Stimulated activated naive CD8-positive, alpha-beta T cell treated with anti-CD3 and anti-CD28 coated beads, Interleukin-15, Interleukin-2, amounts not matched to agents 100 ng/mL and 50 ng/mL, for 24 hours (primary cell): ENCODE results near the gene PPP6R3.

Source experiments
- H3K27ac Mint-ChIP-seq: one replicate; pipeline ENCODE4 v1.8.0; 2021; ENCODE audit warnings: mild to moderate bottlenecking, mixed read lengths
- H3K27me3 Mint-ChIP-seq: one replicate; pipeline ENCODE4 v1.8.0; 2021; ENCODE audit warnings: mixed read lengths
- H3K36me3 Mint-ChIP-seq: one replicate; pipeline ENCODE4 v1.8.0; 2021; ENCODE audit warnings: low read depth, mixed read lengths
- H3K4me1 Mint-ChIP-seq: one replicate; pipeline ENCODE4 v1.8.0; 2021; ENCODE audit warnings: low read depth, mixed read lengths
- H3K4me3 Mint-ChIP-seq: one replicate; pipeline ENCODE4 v1.8.0; 2021; ENCODE audit warnings: mild to moderate bottlenecking, mixed read lengths
- H3K9me3 Mint-ChIP-seq: one replicate; pipeline ENCODE4 v1.8.0; 2021; ENCODE audit warnings: mixed read lengths

PPP6R3 gene

GRCh38 chr11:68549789-68550484 is 89.4 kb downstream of the PPP6R3 start:
- Mint-ChIP-seq H3K27ac (peak overlapping the region; percentile 94), H3K9me3 (no peaks in the 10 kb centered on the region), H3K4me3 (peak overlapping the region; percentile 62), H3K27me3 (no peaks in the 10 kb centered on the region), H3K36me3 (peaks cover 89% of the 10 kb centered on the region), H3K4me1 (peaks cover 54% of the 10 kb centered on the region)

- peak overlapping the region; percentile 62 for H3K4me3 Mint-ChIP-seq
- no peaks in the 10 kb centered on the region for H3K9me3 Mint-ChIP-seq
- no peaks in the 10 kb centered on the region for H3K27me3 Mint-ChIP-seq
- peaks cover 54% of the 10 kb centered on the region for H3K4me1 Mint-ChIP-seq
- H3K36me3 Mint-ChIP-seq, result peaks cover 88% of the 10 kb centered on the region
- peak overlapping the region; percentile 94 for H3K27ac Mint-ChIP-seq
These were observed 89.9 kb downstream of the PPP6R3 start for GRCh38 chr11:68550485-68550817.

GRCh38 chr11:68551223-68551622 is 90.7 kb downstream of the PPP6R3 start:
- H3K4me1 Mint-ChIP-seq, result peaks cover 51% of the 10 kb centered on the region
- H3K36me3 Mint-ChIP-seq, result peaks cover 86% of the 10 kb centered on the region
- no peak overlapping the region for H3K4me3 Mint-ChIP-seq
- no peaks in the 10 kb centered on the region for H3K27me3 Mint-ChIP-seq
- H3K27ac Mint-ChIP-seq, result peak overlapping the region; percentile 94
- no peaks in the 10 kb centered on the region for H3K9me3 Mint-ChIP-seq

DNA sequence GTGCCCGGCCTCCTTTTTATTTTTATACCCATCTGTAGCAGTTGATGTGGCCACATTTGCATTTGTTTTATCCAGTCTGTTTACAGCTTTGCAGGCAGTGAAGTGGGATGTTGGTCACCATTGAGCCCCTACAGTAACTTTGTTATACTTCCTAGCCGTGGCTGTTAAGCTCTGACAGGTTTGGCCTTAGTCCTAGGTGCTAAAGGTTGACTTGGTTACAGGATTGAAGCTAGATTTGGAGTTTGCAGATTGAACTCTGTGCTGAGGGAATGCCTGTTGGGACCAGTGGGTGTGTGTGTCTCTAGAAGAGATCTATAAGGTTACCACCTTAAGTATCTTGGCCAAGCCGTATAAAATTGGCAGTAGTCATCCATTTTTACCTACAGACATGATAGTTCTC is 91.2 kb downstream of the PPP6R3 start:
- peaks cover 46% of the 10 kb centered on the region for H3K4me1 Mint-ChIP-seq
- H3K27me3 Mint-ChIP-seq, result no peaks in the 10 kb centered on the region
- H3K27ac Mint-ChIP-seq, result no peak overlapping the region
- H3K4me3 Mint-ChIP-seq, result no peak overlapping the region
- no peaks in the 10 kb centered on the region for H3K9me3 Mint-ChIP-seq
- H3K36me3 Mint-ChIP-seq, result peaks cover 81% of the 10 kb centered on the region

DNA sequence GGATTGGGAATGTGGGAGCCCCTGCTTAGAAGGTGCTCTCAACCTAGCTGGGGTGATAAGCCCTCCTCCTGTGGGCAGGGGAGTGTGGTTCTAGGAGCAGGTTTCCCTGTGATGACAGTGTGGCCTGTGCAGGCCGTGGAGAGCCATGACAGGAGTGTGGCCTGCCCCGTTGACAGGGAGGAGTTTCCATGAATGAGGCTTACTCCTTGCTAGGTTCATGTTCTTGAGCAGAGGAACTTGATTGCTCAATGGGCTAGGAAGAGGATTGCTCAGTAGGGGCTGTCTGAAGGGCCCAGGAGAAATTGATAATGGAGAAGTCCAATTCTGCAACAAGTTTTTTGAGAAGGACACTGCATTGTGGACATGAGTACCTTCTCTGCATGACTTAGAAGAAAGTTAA is 92.0 kb downstream of the PPP6R3 start:
- Mint-ChIP-seq H3K27me3 (no peaks in the 10 kb centered on the region), H3K4me3 (no peak overlapping the region), H3K27ac (peak overlapping the region; percentile 27), H3K4me1 (peaks cover 38% of the 10 kb centered on the region), H3K9me3 (no peaks in the 10 kb centered on the region), H3K36me3 (peaks cover 78% of the 10 kb centered on the region)

DNA sequence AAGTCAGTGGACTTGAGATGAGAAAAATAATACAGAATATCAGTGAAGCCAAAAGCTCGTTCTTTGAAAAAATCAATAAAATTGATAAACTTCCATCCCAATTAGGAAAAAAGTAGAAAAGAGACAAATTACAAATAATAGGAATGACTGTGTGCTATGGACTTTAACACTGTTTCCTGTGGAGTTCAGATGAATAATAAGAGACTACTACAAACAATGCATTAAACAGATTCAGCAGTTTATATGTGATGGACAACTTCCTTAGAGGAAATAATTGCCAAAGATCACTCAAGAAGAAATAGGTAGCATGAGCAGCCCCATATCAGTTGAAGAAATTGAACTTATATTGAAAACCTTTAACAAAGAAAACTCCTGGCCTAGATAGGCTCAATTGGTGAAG is 99.7 kb downstream of the PPP6R3 start:
- H3K4me3 Mint-ChIP-seq, result no peak overlapping the region
- H3K4me1 Mint-ChIP-seq, result peaks cover 10% of the 10 kb centered on the region
- H3K9me3 Mint-ChIP-seq, result no peaks in the 10 kb centered on the region
- H3K27ac Mint-ChIP-seq, result peak overlapping the region; percentile 24
- peaks cover 77% of the 10 kb centered on the region for H3K36me3 Mint-ChIP-seq
- H3K27me3 Mint-ChIP-seq, result no peaks in the 10 kb centered on the region

- no peaks in the 10 kb centered on the region for H3K27me3 Mint-ChIP-seq
- no peaks in the 10 kb centered on the region for H3K9me3 Mint-ChIP-seq
- H3K36me3 Mint-ChIP-seq, result peaks cover 85% of the 10 kb centered on the region
- H3K4me1 Mint-ChIP-seq, result peaks cover 22% of the 10 kb centered on the region
- no peak overlapping the region for H3K4me3 Mint-ChIP-seq
- peak overlapping the region; percentile 51 for H3K27ac Mint-ChIP-seq
These were observed 102.9 kb downstream of the PPP6R3 start for GRCh38 chr11:68563454-68563853.

DNA sequence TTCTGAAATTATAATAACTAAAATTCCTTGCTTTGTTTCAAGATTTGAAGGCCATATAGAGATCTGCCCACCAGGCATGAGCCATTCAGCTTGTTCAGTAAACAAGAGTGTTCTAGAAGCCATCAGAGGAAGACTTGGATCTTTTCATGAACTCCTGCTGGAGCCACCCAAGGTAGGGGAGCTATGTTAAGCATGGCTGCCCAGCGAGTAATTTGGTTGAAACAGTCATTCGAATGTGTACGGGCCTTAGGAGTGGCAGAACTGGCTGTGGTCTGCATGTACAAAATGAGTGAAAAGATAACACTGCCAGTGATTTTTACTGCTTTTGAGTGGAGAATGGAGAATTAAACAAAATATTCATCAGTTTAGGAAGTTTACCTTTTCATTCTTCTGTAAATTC is 103.7 kb downstream of the PPP6R3 start:
- no peak overlapping the region for H3K4me3 Mint-ChIP-seq
- H3K9me3 Mint-ChIP-seq, result no peaks in the 10 kb centered on the region
- peaks cover 81% of the 10 kb centered on the region for H3K36me3 Mint-ChIP-seq
- H3K4me1 Mint-ChIP-seq, result peaks cover 28% of the 10 kb centered on the region
- H3K27ac Mint-ChIP-seq, result peak overlapping the region; percentile 2
- H3K27me3 Mint-ChIP-seq, result no peaks in the 10 kb centered on the region

DNA sequence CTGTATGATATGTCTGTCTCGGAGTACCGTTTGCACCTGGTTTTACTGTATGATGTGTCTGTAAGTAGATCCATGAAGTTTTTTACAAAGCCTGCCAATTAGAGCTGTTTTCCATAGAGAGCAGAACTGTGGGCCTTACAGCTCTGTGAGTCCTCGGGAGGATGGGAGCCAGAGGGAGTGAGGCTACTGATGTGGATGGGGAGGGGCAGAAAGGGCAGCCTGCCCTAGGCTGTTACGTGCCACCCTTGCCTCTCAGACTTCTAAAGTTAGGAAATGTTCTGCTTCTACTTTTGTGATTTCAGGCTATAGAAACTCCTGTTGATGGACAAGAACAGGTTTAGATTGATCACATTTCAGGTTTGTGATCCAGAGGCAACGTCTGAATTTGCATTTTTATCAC is 105.2 kb downstream of the PPP6R3 start:
- H3K4me1 Mint-ChIP-seq, result peaks cover 38% of the 10 kb centered on the region
- H3K9me3 Mint-ChIP-seq, result no peaks in the 10 kb centered on the region
- no peaks in the 10 kb centered on the region for H3K27me3 Mint-ChIP-seq
- H3K36me3 Mint-ChIP-seq, result peaks cover 74% of the 10 kb centered on the region
- H3K27ac Mint-ChIP-seq, result no peak overlapping the region
- no peak overlapping the region for H3K4me3 Mint-ChIP-seq

DNA sequence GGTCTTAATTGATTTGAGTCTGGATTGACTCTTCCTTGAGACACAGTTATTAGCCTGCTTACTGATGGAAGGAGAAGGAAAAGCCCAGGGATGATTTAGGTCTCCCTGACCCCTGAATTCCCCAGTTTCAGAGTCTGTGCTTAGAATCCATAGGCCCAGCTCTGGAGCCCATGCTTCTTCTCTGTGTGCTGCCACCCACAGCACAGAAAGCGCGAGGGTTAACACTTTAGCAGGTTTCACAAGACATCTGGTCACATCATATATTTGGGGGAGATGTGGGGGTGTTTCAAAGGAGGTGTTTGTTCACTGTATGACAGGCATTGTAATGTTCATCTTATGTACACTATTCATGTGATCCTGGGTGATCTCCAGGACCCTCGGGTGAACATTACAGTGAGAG is 107.0 kb downstream of the PPP6R3 start:
- Mint-ChIP-seq H3K27ac (no peak overlapping the region), H3K27me3 (no peaks in the 10 kb centered on the region), H3K9me3 (no peaks in the 10 kb centered on the region), H3K4me3 (no peak overlapping the region), H3K36me3 (peaks cover 78% of the 10 kb centered on the region), H3K4me1 (peaks cover 40% of the 10 kb centered on the region)

DNA sequence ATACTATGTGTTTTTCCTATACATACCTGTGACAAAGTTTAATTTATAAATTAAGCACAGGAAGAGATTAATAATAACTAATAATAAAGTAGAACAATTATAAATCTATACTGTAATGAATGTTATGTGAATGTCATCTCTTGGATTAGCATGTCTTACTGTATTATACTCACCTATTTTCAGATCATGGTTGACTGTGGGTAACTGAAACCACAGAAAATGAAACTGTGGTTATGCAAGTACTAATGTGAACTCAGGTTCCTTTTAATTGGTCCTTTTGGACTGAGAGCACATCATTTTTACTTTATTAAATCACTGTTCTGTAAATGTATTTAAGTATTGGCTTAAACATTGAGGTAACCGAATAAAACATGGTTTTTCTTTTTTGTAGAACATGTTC is 108.8 kb downstream of the PPP6R3 start:
- H3K4me1 Mint-ChIP-seq, result peaks cover 36% of the 10 kb centered on the region
- H3K4me3 Mint-ChIP-seq, result no peak overlapping the region
- peaks cover 79% of the 10 kb centered on the region for H3K36me3 Mint-ChIP-seq
- no peaks in the 10 kb centered on the region for H3K9me3 Mint-ChIP-seq
- no peaks in the 10 kb centered on the region for H3K27me3 Mint-ChIP-seq
- no peak overlapping the region for H3K27ac Mint-ChIP-seq

GRCh38 chr11:68570691-68571090 is 110.1 kb downstream of the PPP6R3 start:
- Mint-ChIP-seq H3K36me3 (peaks cover 74% of the 10 kb centered on the region), H3K9me3 (no peaks in the 10 kb centered on the region), H3K4me3 (no peak overlapping the region), H3K27me3 (no peaks in the 10 kb centered on the region), H3K4me1 (peaks cover 38% of the 10 kb centered on the region), H3K27ac (no peak overlapping the region)

GRCh38 chr11:68574308-68574707 is 113.8 kb downstream of the PPP6R3 start:
- Mint-ChIP-seq H3K36me3 (peaks cover 72% of the 10 kb centered on the region), H3K4me1 (peaks cover 14% of the 10 kb centered on the region), H3K27me3 (no peaks in the 10 kb centered on the region), H3K27ac (no peak overlapping the region), H3K4me3 (no peak overlapping the region), H3K9me3 (no peaks in the 10 kb centered on the region)

DNA sequence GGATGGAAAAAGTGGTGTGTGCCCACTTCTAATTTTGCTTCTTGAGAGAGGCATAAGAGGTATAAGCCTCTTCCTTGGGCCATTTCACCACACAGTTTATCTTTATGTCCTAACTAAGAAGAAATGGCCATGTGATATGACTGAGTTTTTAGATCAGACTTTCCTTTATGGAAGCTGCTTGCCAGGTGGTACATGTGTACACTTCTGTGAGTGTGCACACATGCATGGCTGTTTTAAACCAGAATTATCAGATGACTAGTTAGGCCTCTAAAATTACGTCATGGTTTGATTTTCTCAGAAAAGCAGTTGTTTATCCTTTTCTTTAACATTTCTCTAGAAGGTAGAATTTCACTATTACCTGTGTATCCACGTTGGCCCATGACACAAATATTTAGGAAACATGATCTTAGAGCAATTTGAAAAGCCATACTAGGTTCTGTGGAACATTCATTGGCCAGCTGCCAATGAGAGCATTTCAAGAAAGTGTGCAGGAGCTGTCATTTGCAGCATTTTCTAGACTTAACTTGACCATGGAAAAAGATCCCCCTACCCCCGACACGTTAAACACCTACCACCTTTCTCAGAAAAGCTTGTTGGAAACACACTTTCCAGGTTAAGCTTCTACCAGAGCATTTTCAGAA is 114.6 kb downstream of the PPP6R3 start:
- Mint-ChIP-seq H3K4me1 (peaks cover 8% of the 10 kb centered on the region), H3K36me3 (peaks cover 80% of the 10 kb centered on the region), H3K9me3 (no peaks in the 10 kb centered on the region), H3K4me3 (no peak overlapping the region), H3K27me3 (no peaks in the 10 kb centered on the region), H3K27ac (no peak overlapping the region)

- H3K27ac Mint-ChIP-seq, result no peak overlapping the region
- H3K36me3 Mint-ChIP-seq, result peaks cover 80% of the 10 kb centered on the region
- H3K4me3 Mint-ChIP-seq, result no peak overlapping the region
- no peaks in the 10 kb centered on the region for H3K27me3 Mint-ChIP-seq
- H3K9me3 Mint-ChIP-seq, result no peaks in the 10 kb centered on the region
- H3K4me1 Mint-ChIP-seq, result peaks cover 11% of the 10 kb centered on the region
These were observed 118.9 kb downstream of the PPP6R3 start for GRCh38 chr11:68579455-68579854.

DNA sequence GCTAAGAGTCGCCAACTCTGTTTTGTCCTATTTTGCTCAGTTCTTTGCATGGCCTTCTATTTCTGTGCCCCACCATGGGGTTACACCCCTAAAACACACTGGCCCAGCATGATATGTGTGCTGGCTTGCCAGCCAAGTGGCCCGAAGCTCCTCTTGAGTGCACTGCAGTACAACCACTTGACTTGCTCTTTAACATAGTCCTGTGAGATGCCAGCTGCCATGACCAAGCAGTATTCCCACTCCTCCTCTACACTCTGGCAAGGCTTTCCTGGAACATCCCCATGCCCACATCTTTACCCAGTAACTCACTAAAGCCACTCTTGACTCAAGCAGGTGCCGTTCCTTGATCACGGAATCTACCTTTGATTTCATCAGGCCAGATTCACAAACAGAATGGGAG is 120.9 kb downstream of the PPP6R3 start:
- Mint-ChIP-seq H3K36me3 (peaks cover 78% of the 10 kb centered on the region), H3K4me3 (no peak overlapping the region), H3K4me1 (peaks cover 17% of the 10 kb centered on the region), H3K9me3 (no peaks in the 10 kb centered on the region), H3K27me3 (no peaks in the 10 kb centered on the region), H3K27ac (no peak overlapping the region)
